Right ventricle myocardium inferior (tissue), 1 donor: ENCODE data around the gene ZNF689. TPM values are rescaled to one million over a fixed set of nuclear protein-coding genes. Genes with fewer than 3 reads are reported as not detected.

ENCODE experiments used
- ATAC-seq: fragments of 200-7000 bp; cut with Tn5 transposase; one replicate; pipeline ENCODE4 v1.9.1; 2020; ENCODE audit warnings: mild to moderate bottlenecking, moderate library complexity
- DNase-seq: peaks from one replicate; pipeline ENCODE4 v3.0.0; 2021; ENCODE audit errors: missing footprints
- intact Hi-C: fragments of 100-400 bp; cut with DNase I; formaldehyde crosslinking; loops from one replicate; pipeline ENCODE4 v1.11.0; 2022
- total RNA-seq: library from RNA; stranded (reverse); fragmentation: NEBNext Ultra II Directional; extraction: Animal tissue kit (Norgen Biotek cat#: 25700); gene quantifications from one replicate; pipeline ENCODE4 v1.2.1, GENCODE V29; 2021
- donor health status: DM: no; HTN: yes; CAD: no; lungs with severe emphysema.

ZNF689 gene
- total RNA-seq, 1 donor from 2014 or later, result 4.2 TPM

DNA sequence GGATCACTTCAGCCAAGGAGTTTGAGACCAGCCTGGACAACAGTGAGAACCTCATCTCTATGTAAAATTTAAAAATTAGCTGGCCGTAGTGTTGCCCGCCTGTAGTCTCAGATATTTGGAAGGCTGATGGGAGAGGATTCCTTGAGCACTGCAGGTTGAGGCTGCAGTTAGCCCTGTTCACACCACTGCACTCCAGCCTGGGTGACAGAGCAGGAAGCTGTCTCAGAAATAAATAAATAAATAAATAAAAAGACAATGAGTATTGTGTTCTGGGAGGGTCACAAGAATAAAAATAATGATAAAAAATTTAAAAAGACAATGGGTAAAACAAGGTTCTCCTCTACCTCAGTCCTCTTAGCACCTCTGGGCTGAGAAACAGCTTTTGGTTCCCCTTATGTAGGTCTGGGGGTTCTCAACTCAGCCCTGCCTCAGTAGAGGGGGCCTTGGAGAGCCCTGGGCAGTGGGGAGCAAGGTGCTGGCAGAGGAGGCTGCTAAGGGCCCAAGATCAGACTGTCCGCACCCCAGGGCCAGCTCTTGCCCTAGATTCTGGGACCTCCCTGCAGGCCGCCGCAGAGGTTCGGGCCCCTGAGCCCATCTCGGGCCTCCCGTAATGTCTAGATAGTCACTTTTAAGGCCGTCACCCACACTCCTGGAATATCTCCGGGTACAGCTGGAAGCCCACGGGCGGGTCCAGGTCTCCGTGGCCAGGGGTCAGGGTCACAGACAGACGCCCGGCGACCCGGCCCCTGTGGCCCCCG lies 55.5 kb downstream of the ZNF689 start:
- ATAC-seq (no peak), DNase-seq (no peak)
- intact Hi-C loops, result no loop called here

DNA sequence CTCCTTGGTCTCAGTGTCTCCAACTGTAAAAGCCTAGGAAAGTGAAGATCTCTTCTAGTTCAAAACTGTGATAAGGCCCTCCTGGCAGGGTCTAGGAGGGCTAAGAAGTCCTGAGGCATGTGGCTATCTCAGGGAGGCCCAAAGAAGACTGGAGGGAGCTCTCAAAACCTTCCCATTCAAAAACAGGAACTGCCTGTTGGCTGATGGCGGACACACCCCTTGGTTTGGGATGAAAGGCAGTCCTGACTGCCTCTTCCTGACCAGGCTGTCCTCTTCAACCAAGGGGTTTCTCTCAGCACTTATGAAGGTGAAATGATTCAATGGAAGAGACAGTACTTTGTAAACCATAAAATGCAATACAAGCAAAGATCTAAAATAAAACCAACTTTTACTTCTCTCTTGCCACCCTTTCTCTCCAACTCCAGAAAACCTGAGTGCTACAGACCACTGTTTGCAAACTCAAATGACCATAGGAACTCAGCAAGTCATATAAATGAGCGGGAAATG lies 56.7 kb downstream of the ZNF689 start:
- intact Hi-C loops, result no loop called here
- DNase-seq (no peak), ATAC-seq (no peak)

DNA sequence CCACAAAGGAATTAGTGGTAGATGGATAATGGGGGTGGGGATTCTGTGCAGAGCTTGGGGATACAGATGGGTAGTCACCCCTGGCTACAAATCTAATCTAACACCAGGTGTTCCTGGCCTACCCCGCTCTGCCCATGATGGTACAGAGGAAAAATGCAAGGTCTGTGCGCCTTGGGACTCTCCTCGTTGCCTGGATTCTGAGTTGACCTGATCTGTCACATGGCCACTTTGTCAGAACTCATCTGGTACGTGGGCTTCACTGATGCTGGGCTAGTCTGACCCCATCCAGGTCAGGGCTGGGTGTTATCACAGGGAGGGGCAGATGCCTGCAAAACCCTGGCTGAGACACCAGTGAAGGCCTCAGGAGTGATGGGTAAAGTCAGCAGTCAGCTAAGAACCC lies 57.2 kb downstream of the ZNF689 start:
- DNase-seq (no peak), ATAC-seq (no peak)
- intact Hi-C loops, result no loop called here

Other genes with a start within 250 kb of the ZNF689 start
- gene TBC1D10B, start 239.9 kb downstream of the ZNF689 start, total RNA-seq, result 26.0 TPM
- gene MYL11, start 235.6 kb downstream of the ZNF689 start, total RNA-seq, result not detected
- 1.4 TPM for gene SEPTIN1, start 227.8 kb downstream of the ZNF689 start, total RNA-seq
- gene ZNF48, start 215.0 kb downstream of the ZNF689 start, total RNA-seq, result 5.3 TPM
- gene ZNF771, start 202.8 kb downstream of the ZNF689 start, total RNA-seq, result 5.1 TPM
- 35.2 TPM for gene DCTPP1, start 180.4 kb downstream of the ZNF689 start, total RNA-seq
- gene SEPHS2, start 164.5 kb downstream of the ZNF689 start, total RNA-seq, result 29.3 TPM
- 4.2 TPM for gene ITGAL, start 137.6 kb downstream of the ZNF689 start, total RNA-seq
- 73.8 TPM for gene ZNF768, start 83.8 kb downstream of the ZNF689 start, total RNA-seq
- gene ZNF747, start 75.5 kb downstream of the ZNF689 start, total RNA-seq, result 5.7 TPM
- gene ZNF764, start 52.0 kb downstream of the ZNF689 start, total RNA-seq, result 10.0 TPM
- gene ZNF688, start 38.7 kb downstream of the ZNF689 start, total RNA-seq, result 12.2 TPM
- gene ZNF785, start 24.7 kb downstream of the ZNF689 start, total RNA-seq, result 7.6 TPM
- gene PRR14, start 40.6 kb upstream of the ZNF689 start, total RNA-seq, result 18.2 TPM
- gene FBRS, start 48.0 kb upstream of the ZNF689 start, total RNA-seq, result 31.0 TPM
- 39.7 TPM for gene SRCAP, start 88.8 kb upstream of the ZNF689 start, total RNA-seq
- 12.6 TPM for gene PHKG2, start 138.0 kb upstream of the ZNF689 start, total RNA-seq
- gene CFAP119, start 151.7 kb upstream of the ZNF689 start, total RNA-seq, result 0.89 TPM
- gene RNF40, start 151.9 kb upstream of the ZNF689 start, total RNA-seq, result 42.6 TPM
- gene ZNF629, start 176.8 kb upstream of the ZNF689 start, total RNA-seq, result 17.4 TPM